Neural cell (in vitro differentiated cells): ENCODE results near the gene CHD6. TPM values are rescaled to one million over a fixed set of nuclear protein-coding genes. Genes with fewer than 3 reads are reported as not detected.

Experiments
- H2AFZ ChIP-seq: fragments of 200-600, 300-800 bp; sonication (generic), shearing (Covaris generic); 2 replicates; pipeline ENCODE4 v1.6.0; 2014; ENCODE audit warnings: low read depth, mild to moderate bottlenecking, antibody characterized with exemption, low read length, moderate library complexity
- H3F3A ChIP-seq: fragments of 200-600 bp; shearing (Covaris generic); 2 replicates; pipeline ENCODE4 v1.6.1; 2016; ENCODE audit warnings: mild to moderate bottlenecking, moderate library complexity, mixed read lengths, antibody characterized with exemption, low read length; ENCODE audit not compliant: insufficient read depth, poor library complexity, severe bottlenecking
- H3K27ac ChIP-seq: fragments of 200-600, 300-800 bp; sonication (generic), shearing (Covaris generic); 2 replicates; pipeline ENCODE4 v1.5.1; 2014; ENCODE audit warnings: mild to moderate bottlenecking, low read length, moderate library complexity
- H3K27me3 ChIP-seq: fragments of 300-800, 200-600 bp; sonication (generic), shearing (Covaris generic); 2 replicates; pipeline ENCODE4 v1.6.0; 2014; ENCODE audit warnings: mild to moderate bottlenecking, low read depth, low read length, moderate library complexity; ENCODE audit not compliant: insufficient read depth
- H3K36me3 ChIP-seq: fragments of 300-800, 200-600 bp; sonication (generic), shearing (Covaris generic); 2 replicates; pipeline ENCODE4 v1.5.1; 2014; ENCODE audit warnings: mild to moderate bottlenecking, antibody characterized with exemption, low read length, moderate library complexity; ENCODE audit not compliant: insufficient read depth
- H3K4me2 ChIP-seq: fragments of 300-800, 200-600 bp; sonication (generic), shearing (Covaris generic); 2 replicates; pipeline ENCODE4 v1.6.0; 2014; ENCODE audit warnings: mild to moderate bottlenecking, low read length
- H3K4me3 ChIP-seq: fragments of 300-800, 200-600 bp; sonication (generic), shearing (Covaris generic); 2 replicates; pipeline ENCODE4 v1.5.1; 2014; ENCODE audit warnings: mild to moderate bottlenecking, low read length, moderate library complexity
- H3K79me2 ChIP-seq: fragments of 200-600 bp; shearing (Covaris generic); replicated peaks from 2 replicates; pipeline ENCODE4 v1.6.0; 2014; ENCODE audit warnings: mild to moderate bottlenecking, low read length, moderate library complexity; ENCODE audit not compliant: insufficient read depth
- H3K9ac ChIP-seq: fragments of 300-800, 200-600 bp; sonication (generic), shearing (Covaris generic); 2 replicates; pipeline ENCODE4 v1.6.1; 2016; ENCODE audit warnings: mild to moderate bottlenecking, low read length, mixed read lengths
- H3K9me2 ChIP-seq: fragments of 200-600 bp; shearing (Covaris generic); 2 replicates; pipeline ENCODE4 v1.6.1; 2016; ENCODE audit warnings: mild to moderate bottlenecking, low read length, mixed read lengths; ENCODE audit not compliant: insufficient read depth
- H3K9me3 ChIP-seq: fragments of 200-600, 300-800 bp; sonication (generic), shearing (Covaris generic); 2 replicates; pipeline ENCODE4 v1.6.1; 2016; ENCODE audit warnings: mild to moderate bottlenecking, mixed run types, low read length, moderate library complexity, mixed read lengths
- H4K20me1 ChIP-seq: fragments of 200-600 bp; shearing (Covaris generic); 2 replicates; pipeline ENCODE4 v1.6.1; 2016; ENCODE audit warnings: mild to moderate bottlenecking, mixed run types; ENCODE audit not compliant: insufficient read depth
- EP300 ChIP-seq: fragments of 450-650 bp; conservative IDR thresholded peaks from 2 replicates; pipeline ENCODE4 v1.6.1; 2014; ENCODE audit warnings: antibody characterized with exemption, mild to moderate bottlenecking, moderate library complexity; ENCODE audit not compliant: poor library complexity, severe bottlenecking
- EZH2 ChIP-seq: fragments of 200-600, 300-800 bp; shearing (Covaris generic), sonication (generic); IDR thresholded peaks from 2 replicates; pipeline ENCODE4 v1.6.1; 2014; ENCODE audit warnings: antibody characterized with exemption, low read length, borderline replicate concordance, mild to moderate bottlenecking; ENCODE audit not compliant: insufficient read depth, poor library complexity, severe bottlenecking
- MXI1 ChIP-seq: fragments of 450-650 bp; conservative IDR thresholded peaks from 2 replicates; pipeline ENCODE4 v1.6.1; 2014; ENCODE audit warnings: antibody characterized with exemption, mild to moderate bottlenecking; ENCODE audit not compliant: poor library complexity, severe bottlenecking
- POLR2AphosphoS5 ChIP-seq: IDR thresholded peaks from 2 replicates; pipeline ENCODE4 v1.6.1; 2012
- RAD21 ChIP-seq: fragments of 450-650 bp; conservative IDR thresholded peaks from 2 replicates; pipeline ENCODE4 v1.6.1; 2014; ENCODE audit warnings: antibody characterized with exemption, mild to moderate bottlenecking, moderate library complexity
- SMC3 ChIP-seq: fragments of 450-650 bp; conservative IDR thresholded peaks from 2 replicates; pipeline ENCODE4 v1.6.1; 2014; ENCODE audit warnings: antibody characterized with exemption, mild to moderate bottlenecking, moderate library complexity; ENCODE audit not compliant: poor library complexity
- TAF1 ChIP-seq: IDR thresholded peaks from 2 replicates; pipeline ENCODE4 v1.6.1; 2012; ENCODE audit warnings: low read depth
- polyA plus RNA-seq: library from polyadenylated mRNA; depleted of rRNA; stranded (reverse); fragments of >200 nt; gene quantifications from 2 replicates; pipeline ENCODE4 v1.2.3, GENCODE V29; 2014
- TF ChIP-seq, protein P1 (sequence below): fragments of 450-650 bp; IDR thresholded peaks from 2 replicates; pipeline ENCODE4 v1.5.1; 2014; ENCODE audit warnings: antibody characterized with exemption, mild to moderate bottlenecking, moderate library complexity; ENCODE audit not compliant: poor library complexity, severe bottlenecking
- TF ChIP-seq, protein P2 (sequence below): IDR thresholded peaks from 2 replicates; pipeline ENCODE4 v1.6.1; 2012; ENCODE audit warnings: borderline replicate concordance

CHD6 gene
- polyA plus RNA-seq, 1 donor from 2014 or later = 22.9 TPM

DNA sequence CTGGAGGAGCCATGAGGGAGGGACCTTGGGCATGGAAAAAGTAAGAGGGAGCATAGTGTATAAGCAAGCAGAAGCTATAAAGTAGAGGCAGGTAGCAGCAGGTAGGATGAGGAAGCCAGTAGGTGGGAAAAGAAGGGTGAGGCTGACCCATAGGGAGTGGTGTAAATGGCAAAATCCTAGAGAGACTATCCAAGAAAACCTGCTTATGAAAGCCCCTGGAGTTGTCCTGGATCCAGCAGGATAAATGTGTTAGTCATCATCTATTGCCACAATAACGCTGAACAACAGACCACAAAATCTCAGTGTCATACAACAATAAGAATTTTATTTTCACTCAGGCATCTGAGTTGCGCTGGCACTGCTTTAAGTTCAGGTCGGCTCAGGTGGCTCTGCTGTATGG, 30.2 kb downstream of the CHD6 start:
- Histone ChIP-seq H3F3A (no peaks in the 10 kb centered on the region), H3K27ac (no peak overlapping the region), H3K4me3 (no peak overlapping the region), H3K9me3 (no peaks in the 10 kb centered on the region), H3K79me2 (peaks cover 68% of the 10 kb centered on the region), H3K27me3 (no peaks in the 10 kb centered on the region), H4K20me1 (no peaks in the 10 kb centered on the region), H2AFZ (no peak overlapping the region), H3K9ac (no peak overlapping the region), H3K36me3 (no peaks in the 10 kb centered on the region), H3K4me2 (no peak overlapping the region), H3K9me2 (no peaks in the 10 kb centered on the region)
- no peak for TF ChIP-seq MXI1
- no peak for TF ChIP-seq EP300
- TF ChIP-seq RAD21 = no peak
- no peak for TF ChIP-seq TAF1
- TF ChIP-seq SMC3 = no peak
- TF ChIP-seq POLR2AphosphoS5 = no peak
- TF ChIP-seq, protein P1, sequence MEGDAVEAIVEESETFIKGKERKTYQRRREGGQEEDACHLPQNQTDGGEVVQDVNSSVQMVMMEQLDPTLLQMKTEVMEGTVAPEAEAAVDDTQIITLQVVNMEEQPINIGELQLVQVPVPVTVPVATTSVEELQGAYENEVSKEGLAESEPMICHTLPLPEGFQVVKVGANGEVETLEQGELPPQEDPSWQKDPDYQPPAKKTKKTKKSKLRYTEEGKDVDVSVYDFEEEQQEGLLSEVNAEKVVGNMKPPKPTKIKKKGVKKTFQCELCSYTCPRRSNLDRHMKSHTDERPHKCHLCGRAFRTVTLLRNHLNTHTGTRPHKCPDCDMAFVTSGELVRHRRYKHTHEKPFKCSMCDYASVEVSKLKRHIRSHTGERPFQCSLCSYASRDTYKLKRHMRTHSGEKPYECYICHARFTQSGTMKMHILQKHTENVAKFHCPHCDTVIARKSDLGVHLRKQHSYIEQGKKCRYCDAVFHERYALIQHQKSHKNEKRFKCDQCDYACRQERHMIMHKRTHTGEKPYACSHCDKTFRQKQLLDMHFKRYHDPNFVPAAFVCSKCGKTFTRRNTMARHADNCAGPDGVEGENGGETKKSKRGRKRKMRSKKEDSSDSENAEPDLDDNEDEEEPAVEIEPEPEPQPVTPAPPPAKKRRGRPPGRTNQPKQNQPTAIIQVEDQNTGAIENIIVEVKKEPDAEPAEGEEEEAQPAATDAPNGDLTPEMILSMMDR = no peak
- TF ChIP-seq, protein P2, sequence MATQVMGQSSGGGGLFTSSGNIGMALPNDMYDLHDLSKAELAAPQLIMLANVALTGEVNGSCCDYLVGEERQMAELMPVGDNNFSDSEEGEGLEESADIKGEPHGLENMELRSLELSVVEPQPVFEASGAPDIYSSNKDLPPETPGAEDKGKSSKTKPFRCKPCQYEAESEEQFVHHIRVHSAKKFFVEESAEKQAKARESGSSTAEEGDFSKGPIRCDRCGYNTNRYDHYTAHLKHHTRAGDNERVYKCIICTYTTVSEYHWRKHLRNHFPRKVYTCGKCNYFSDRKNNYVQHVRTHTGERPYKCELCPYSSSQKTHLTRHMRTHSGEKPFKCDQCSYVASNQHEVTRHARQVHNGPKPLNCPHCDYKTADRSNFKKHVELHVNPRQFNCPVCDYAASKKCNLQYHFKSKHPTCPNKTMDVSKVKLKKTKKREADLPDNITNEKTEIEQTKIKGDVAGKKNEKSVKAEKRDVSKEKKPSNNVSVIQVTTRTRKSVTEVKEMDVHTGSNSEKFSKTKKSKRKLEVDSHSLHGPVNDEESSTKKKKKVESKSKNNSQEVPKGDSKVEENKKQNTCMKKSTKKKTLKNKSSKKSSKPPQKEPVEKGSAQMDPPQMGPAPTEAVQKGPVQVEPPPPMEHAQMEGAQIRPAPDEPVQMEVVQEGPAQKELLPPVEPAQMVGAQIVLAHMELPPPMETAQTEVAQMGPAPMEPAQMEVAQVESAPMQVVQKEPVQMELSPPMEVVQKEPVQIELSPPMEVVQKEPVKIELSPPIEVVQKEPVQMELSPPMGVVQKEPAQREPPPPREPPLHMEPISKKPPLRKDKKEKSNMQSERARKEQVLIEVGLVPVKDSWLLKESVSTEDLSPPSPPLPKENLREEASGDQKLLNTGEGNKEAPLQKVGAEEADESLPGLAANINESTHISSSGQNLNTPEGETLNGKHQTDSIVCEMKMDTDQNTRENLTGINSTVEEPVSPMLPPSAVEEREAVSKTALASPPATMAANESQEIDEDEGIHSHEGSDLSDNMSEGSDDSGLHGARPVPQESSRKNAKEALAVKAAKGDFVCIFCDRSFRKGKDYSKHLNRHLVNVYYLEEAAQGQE = no peak
- no peak for TF ChIP-seq EZH2

DNA sequence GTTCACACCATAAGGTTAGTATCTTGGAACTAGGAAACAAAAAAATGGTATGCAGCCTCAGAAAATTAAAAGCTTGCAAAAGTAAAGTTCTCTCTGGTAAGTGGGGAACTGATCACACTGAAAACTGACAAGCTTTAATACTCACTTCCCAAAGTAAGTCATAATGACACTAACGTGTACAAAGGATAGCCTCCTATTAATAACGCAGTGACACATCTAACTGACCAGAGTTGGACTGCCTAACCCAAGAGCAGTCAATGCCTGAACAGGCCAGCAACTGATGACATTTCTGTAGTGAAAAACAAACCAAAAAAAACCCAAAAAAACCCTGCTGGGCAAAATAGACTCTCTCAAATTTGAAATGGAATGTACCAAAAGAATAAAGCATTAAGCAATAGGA, 30.7 kb downstream of the CHD6 start:
- Histone ChIP-seq H4K20me1 (no peaks in the 10 kb centered on the region), H3K4me3 (no peak overlapping the region), H3F3A (no peaks in the 10 kb centered on the region), H2AFZ (no peak overlapping the region), H3K36me3 (no peaks in the 10 kb centered on the region), H3K79me2 (peaks cover 68% of the 10 kb centered on the region), H3K9me2 (no peaks in the 10 kb centered on the region), H3K4me2 (no peak overlapping the region), H3K27ac (no peak overlapping the region), H3K9me3 (no peaks in the 10 kb centered on the region), H3K9ac (no peak overlapping the region), H3K27me3 (no peaks in the 10 kb centered on the region)
- no peak for TF ChIP-seq RAD21
- no peak for TF ChIP-seq TAF1
- TF ChIP-seq MXI1 = no peak
- TF ChIP-seq SMC3 = no peak
- TF ChIP-seq EP300 = no peak
- TF ChIP-seq, protein P1 = no peak
- no peak for TF ChIP-seq POLR2AphosphoS5
